ENCODE results near the gene TMX1.

- TF ChIP-seq RAD21 (IDR thresholded peaks at IDR 0.05; ENCODE audit: low read depth) (no peak), ZBTB33 (IDR thresholded peaks at IDR 0.05; ENCODE audit: extremely low read depth, insufficient replicate concordance, low read length) (no peak), YY1 (IDR thresholded peaks at IDR 0.05; ENCODE audit: extremely low read depth, insufficient replicate concordance, low read depth, low read length) (no peak), CTCF (IDR thresholded peaks at IDR 0.05 in 2 of 3, conservative IDR thresholded peaks at IDR 0.05 in 1 of 3; ENCODE audit: borderline replicate concordance in 1 of 3, insufficient read depth in 1 of 3, low read depth in 2 of 3, low read length in 2 of 3) (no peak), CEBPB (IDR thresholded peaks at IDR 0.05; ENCODE audit: low read depth) (no peak), ZNF274 (IDR thresholded peaks at IDR 0.05; ENCODE audit: low read depth, low read length) (no peak), JUND (IDR thresholded peaks at IDR 0.05) (no peak)
These were observed 55.0 kb downstream of the TMX1 start for GRCh38 chr14:51294951-51295525.
